SKM-1 (cell line): ENCODE measurements around the gene NKAIN4.

ENCODE experiments used
- DNase-seq: peaks from one replicate; lab custom pipeline; 2025; ENCODE audit not compliant: unreplicated experiment; lab: John Stamatoyannopoulos, UW

The NKAIN4 gene

GRCh38 chr20:63198606-63199005, 55.7 kb downstream of the NKAIN4 start:
- DNase-seq: no peak

GRCh38 chr20:63196768-63197470, 57.3 kb downstream of the NKAIN4 start:
- no peak for DNase-seq

- DNase-seq: no peak
Observed at GRCh38 chr20:63194797-63195173, 59.5 kb downstream of the NKAIN4 start.

DNA sequence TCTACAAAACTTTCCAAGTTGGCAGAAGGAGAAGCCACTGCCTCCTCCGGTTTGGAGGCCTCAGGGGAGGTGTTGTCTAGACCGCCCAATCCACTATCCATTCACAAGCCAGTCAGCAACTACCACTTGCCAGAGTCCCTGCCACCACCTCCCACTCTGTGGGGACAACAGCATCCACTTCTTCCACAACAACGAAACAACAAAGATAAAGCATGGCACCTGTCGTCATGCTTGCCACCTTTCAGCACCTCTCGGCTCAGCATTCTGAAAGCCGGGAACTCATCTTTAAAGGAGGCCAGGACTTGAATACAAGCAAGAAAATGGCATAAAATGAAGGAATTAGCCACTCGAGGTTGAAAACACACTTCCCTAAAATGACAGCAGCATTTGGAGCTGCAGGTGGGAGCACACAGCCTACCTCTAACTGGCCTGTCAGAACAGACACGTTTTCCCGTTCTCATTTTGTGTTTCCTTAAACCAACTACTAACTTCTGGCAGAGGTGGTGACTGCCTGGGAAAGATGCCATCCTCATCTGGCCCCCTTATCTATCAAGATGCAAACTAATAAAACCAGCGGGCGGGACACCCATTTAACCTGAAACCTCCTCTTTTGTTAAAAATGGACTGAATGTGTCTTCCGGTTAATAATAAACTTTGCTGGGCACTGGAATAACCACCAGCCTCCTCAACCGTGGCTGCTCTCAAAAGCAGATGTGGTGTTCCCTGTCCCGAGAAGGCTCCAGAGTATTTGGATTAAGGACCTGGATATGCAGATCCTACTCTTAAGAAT, 60.1 kb downstream of the NKAIN4 start:
- no peak for DNase-seq

GRCh38 chr20:63192721-63193120, 61.5 kb downstream of the NKAIN4 start:
- no peak for DNase-seq

- no peak for DNase-seq
Observed at GRCh38 chr20:63191400-63191799, 62.9 kb downstream of the NKAIN4 start.

- no peak for DNase-seq
Observed at GRCh38 chr20:63190828-63191227, 63.4 kb downstream of the NKAIN4 start.
